MM.1S (cell line): ENCODE measurements around the gene OCLN.
"Not testable (repeated sequence)": the region's sequence is repeated elsewhere in the genome, so short reads cannot be mapped to it uniquely, and the experiment has no call there.

Experiments
- CTCF ChIP-seq: fragments of 300-600 bp; sonication (generic); IDR thresholded peaks from 2 replicates; pipeline ENCODE4 v1.5.1; 2016; ENCODE audit warnings: antibody characterized with exemption, low read length, mixed read lengths
- EZH2 ChIP-seq: fragments of 300-600 bp; sonication (generic); optimal IDR thresholded peaks from 2 replicates; pipeline ENCODE3; 2017; ENCODE audit warnings: low read depth, mild to moderate bottlenecking, antibody characterized with exemption, low read length, mixed read lengths
- EZH2phosphoT487 ChIP-seq: fragments of 300-600 bp; sonication (generic); IDR thresholded peaks from 2 replicates; pipeline ENCODE4 v1.6.1; 2018; ENCODE audit warnings: antibody characterized with exemption, low read length

GRCh38 chr5:69537911-69538310, 45.3 kb downstream of the OCLN start:
- TF ChIP-seq CTCF, EZH2phosphoT487, EZH2: not testable (repeated sequence)
